Suppressor macrophage (primary cell): ENCODE data around the gene PRCD.
"Not testable (repeated sequence)": the region's sequence is repeated elsewhere in the genome, so short reads cannot be mapped to it uniquely, and the experiment has no call there.

Experiments used
- DNase-seq, 4 experiments: peaks; one replicate each; pipeline ENCODE4 v3.0.0-alpha.2; 2020 to 2022

Gene PRCD

GRCh38 chr17:76557368-76558197 lies 17.7 kb downstream of the PRCD start:
- peak; percentile 97 to 99 (median 98) for DNase-seq

DNA sequence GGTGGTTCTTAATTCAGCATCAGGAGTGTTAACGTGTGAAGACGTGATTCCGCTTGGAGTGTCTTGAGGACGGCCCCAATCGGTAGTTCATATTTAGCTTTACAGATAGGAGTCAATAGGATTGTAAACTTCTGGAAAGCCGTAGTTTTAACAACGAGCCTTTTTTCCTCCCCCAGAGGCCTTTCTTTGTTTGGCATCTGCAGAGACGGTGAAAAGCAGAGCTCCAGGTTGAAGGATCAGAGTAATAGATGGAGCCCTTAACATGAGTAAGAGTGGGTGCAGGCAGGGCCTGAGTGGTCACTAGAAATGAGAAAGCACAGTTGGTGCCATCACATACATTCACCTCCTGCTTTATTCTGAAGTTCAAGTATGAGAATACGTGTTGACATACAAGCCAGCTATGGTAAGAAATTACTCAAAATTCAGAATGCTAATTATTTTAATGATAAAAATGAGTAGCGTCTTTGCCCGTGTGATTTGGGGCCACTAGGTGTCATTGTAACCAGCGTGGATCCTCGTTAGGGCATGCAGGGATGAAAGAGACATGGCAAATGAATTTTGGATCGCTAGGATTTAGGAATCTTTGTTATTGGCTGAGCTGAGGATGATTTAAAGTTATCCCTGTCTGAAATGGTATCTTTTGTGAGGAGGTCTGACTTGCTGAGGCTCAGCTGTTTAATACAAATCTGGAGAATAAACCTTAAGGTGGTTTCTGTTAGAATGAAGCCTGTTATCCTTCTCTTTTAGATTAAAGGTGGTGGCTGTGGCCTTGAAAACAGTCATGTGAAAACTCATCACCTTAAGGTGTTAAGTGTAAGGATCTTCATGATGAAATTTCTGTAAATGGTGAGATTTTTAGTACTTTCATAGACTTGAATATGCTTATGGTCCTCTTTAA lies 18.6 kb downstream of the PRCD start:
- peak in 2 of 4 experiments; percentile 42 to 44 for DNase-seq

DNA sequence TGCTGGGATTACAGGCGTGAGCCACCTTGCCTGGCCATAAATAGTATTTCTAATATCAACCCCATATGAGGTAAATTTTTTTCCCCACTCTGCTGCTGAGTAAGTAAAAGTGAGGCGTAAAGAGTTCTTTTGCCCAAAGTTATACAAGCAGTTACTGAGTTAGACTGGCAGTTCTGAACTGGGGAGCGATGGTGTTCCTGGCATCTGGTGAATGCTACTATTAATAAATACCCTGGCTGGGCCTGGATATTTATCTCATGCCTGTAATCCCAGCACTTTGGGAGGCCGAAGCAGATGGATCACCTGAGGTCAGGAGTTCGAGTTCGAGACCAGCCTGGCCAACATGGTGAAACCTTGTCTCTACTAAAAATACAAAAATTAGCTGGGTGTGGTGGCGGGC lies 19.6 kb downstream of the PRCD start:
- DNase-seq, result not testable (repeated sequence)

GRCh38 chr17:76560036-76560876 lies 20.4 kb downstream of the PRCD start:
- DNase-seq, result peak in 3 of 4 experiments; percentile 38 to 64 (median 52)

DNA sequence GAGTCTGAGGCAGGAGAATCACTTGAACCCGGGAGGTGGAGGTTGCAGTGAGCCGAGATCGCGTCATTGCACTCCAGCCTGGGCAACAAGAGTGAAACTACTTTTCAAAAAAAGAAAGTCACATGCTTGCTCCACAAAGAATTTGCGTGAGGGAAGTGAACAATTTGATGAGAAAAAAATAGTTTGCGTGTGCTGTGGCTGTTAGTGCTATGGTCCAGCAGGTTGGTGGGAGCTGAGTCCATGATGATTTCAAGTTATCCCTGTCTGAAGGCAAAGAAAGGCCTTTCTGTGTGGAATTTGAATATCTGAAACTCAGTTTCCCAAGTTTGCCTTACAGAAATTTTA lies 21.0 kb downstream of the PRCD start:
- DNase-seq, result no peak

DNA sequence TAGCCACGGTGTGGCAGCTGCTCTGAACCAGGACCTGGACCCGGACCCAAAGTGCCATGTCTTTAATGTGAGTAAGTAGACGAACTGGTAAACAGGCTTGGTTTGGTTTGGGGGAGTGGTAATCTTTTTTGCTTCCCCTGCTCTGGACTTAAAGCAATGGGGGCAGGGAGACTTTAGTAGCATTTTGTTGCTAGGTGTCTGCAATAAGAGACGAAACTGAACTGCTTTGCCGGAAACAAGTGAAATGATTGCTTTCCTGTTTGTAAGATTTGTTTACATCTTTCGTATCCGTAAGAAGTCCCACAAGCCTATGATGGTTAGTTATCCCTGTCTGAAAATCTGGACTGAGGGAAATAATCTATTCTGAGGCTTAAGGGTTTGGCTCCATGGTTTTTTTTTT lies 21.5 kb downstream of the PRCD start:
- DNase-seq, result no peak

GRCh38 chr17:76561799-76562268 lies 22.0 kb downstream of the PRCD start:
- DNase-seq, result no peak

GRCh38 chr17:76562734-76563148 lies 22.9 kb downstream of the PRCD start:
- DNase-seq, result no peak

DNA sequence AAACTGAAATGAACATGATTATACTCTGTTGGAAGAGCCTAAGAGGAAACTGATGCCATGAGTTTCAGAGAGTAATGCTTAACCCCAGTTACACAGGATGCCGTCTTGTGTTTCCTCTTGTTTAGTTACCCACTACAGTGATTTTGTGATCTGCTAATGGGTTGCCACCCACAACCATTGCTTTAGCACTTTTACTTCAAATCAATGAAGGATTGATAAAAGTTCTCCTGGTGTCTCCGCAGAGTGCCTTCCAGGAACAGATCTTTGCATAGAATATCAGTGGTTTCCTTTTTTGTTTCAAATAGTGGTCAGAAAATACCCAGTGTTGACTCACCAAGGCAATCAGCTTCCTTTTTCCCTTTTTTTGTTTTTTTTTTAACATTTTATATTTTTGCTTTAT lies 23.5 kb downstream of the PRCD start:
- not testable (repeated sequence) for DNase-seq

DNA sequence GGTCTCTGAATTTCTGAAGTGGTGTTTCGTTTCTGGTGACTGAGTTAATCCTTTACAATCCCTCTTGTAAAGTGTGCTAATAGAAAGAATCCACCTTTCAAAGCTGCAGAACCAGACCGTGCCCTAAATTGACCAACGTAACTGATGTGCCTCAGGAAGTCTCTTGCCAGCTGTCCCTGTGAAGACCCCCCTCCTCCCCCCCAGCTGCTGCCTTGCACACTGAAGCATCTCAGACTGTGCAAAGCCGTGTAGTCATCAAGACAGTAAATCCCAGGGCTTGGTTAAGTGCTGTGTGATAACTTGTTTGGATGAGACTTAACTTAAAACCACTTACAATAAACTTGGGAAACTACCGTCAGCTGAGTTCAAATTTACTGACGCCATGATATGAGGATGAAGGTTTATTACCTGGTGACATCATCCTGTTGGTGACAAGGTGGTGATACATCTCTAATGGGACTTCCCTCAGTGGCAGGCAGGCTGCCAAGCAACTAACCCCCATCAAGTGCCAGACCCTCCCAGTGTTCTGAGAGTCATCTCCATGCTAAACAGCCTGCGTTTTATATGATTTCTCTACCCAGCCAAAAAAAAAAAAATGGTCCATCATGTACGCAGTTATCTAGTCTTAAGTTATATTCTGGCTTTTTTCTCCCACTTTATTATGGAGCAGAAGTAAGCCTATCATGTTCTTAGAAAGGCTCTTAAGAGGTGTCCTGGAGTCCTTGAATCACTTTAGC lies 25.3 kb downstream of the PRCD start:
- DNase-seq, result peak in 2 of 4 experiments; percentile 4 to 43

DNA sequence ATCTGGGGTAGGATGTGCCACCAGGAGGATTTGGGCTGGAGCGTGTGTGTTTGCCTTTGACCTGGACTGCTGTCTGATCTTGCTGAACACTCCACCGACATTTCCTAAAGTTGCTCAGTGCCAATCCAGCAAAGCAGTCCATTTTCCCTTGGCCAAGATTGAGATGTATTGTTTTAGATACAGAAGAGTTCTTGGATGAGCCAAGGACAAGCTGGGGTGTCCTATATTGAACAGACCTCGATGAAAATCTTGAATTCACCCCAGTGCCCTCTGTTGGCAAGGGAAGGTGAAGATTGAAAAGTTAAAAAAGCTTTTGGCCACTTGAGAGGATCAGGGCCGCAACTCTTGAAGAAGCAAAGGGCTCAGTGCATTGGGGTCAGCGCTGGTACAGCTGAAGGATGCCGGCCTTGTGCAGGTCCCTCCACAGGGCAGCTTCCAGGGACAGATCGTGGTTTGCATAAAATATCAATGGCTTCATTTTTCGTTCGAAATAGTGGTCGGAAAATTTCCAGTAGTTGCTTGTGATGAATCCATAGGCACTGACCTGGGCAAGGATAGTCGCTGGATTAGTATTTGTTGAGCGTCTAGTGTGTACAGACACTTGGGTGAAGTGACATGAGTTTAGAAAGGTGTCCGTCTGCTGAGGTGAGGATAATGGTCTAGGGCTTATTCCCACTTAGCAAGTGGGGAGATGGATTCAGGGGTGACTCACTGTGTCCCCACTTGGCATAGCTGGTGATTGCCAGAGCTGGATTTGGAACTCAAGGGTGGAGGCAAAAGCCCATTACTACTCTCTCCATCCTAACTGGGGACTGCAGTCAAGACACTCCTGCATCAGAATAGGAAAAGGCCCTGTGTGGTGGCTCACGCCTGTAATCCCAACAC lies 26.1 kb downstream of the PRCD start:
- DNase-seq, result peak in 1 of 4 experiments; percentile 3

GRCh38 chr17:76566613-76566943 lies 26.7 kb downstream of the PRCD start:
- peak in 1 of 4 experiments; percentile 0 for DNase-seq

- DNase-seq, result no peak
Observed at GRCh38 chr17:76566988-76567431, 27.2 kb downstream of the PRCD start.

GRCh38 chr17:76567634-76568432 lies 28.0 kb downstream of the PRCD start:
- peak; percentile 39 to 66 (median 60) for DNase-seq

GRCh38 chr17:76568811-76569221 lies 29.0 kb downstream of the PRCD start:
- peak in 1 of 4 experiments; percentile 6 for DNase-seq

DNA sequence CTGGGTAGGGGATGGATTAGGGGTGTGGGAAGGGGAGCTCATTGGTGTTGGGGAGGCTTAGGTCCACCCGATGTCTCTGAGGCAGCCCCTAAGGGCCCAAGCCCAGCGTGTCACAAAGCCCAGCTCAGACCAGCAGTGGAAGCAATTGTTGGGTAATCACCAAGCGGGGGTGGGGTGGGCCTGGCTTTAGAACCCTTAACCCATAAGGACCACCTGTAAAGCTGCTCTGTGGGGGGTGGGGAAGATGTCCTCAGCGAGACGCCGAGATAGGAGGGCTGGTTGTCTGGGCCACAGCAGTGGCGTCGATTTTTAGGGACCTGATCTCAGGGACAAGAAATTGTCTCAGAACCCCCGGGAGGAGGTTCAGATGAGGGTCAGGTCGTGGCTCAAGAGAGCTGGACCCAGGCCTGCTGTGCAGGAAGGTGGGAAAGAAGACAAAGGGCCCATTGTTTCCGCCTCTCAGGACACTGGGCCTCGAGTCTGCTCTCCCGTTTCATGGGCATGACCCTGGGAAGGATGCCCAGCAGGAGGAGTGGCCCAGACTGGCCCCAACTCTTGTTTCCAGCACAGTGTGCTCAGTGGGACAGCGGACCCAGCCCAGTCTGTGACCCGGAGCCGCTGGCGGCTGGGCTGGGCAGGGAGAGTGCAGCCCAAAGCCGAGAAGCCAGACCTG lies 29.9 kb downstream of the PRCD start:
- DNase-seq, result peak in 1 of 4 experiments; percentile 2

- peak in 1 of 4 experiments; percentile 1 for DNase-seq
Observed at GRCh38 chr17:76570457-76570856, 30.6 kb downstream of the PRCD start.

GRCh38 chr17:76570877-76571471 lies 31.1 kb downstream of the PRCD start:
- DNase-seq, result peak in 1 of 4 experiments; percentile 1
